DND-41 (cell line): Measurements from ENCODE around the gene RRP8.

Experiments
- ATAC-seq: fragments of 200-7000 bp; cut with Tn5 transposase; 3 replicates; pipeline ENCODE4 v1.9.1; 2021; ENCODE audit warnings: low read depth; ENCODE audit not compliant: insufficient read depth
- DNase-seq: peaks from one replicate; pipeline ENCODE4 v3.0.0-alpha.2; 2020
- H2AFZ ChIP-seq: 2 replicates; pipeline ENCODE4 v1.6.0; 2012; ENCODE audit warnings: low read depth, low read length
- H3K27ac ChIP-seq: 2 replicates; pipeline ENCODE4 v1.5.1; 2012; ENCODE audit warnings: low read length, inconsistent platforms
- H3K27me3 ChIP-seq: fragments of 200-600 bp; sonication (generic); 2 replicates; pipeline ENCODE4 v1.6.0; 2012; ENCODE audit warnings: low read length, mild to moderate bottlenecking, inconsistent platforms; ENCODE audit not compliant: insufficient read depth, poor library complexity
- H3K36me3 ChIP-seq: 2 replicates; pipeline ENCODE4 v1.5.1; 2012; ENCODE audit warnings: low read length, inconsistent platforms; ENCODE audit not compliant: insufficient read depth
- H3K4me1 ChIP-seq: 2 replicates; pipeline ENCODE4 v1.5.1; 2012; ENCODE audit warnings: mild to moderate bottlenecking, low read length; ENCODE audit not compliant: insufficient read depth
- H3K4me2 ChIP-seq: 2 replicates; pipeline ENCODE4 v1.6.0; 2012; ENCODE audit warnings: mild to moderate bottlenecking, moderate library complexity, low read length, inconsistent platforms; ENCODE audit not compliant: insufficient read depth
- H3K4me3 ChIP-seq, 2 experiments: fragments of 200-600 bp in 1 of 2; shearing (Covaris generic) in 1 of 2; 2 replicates each; pipeline ENCODE4 v1.5.1; 2012 to 2016; ENCODE audit warnings: inconsistent platforms in 2 of 2, low read length in 2 of 2, mild to moderate bottlenecking in 2 of 2, low read depth in 1 of 2, moderate library complexity in 1 of 2
- H3K79me2 ChIP-seq: 2 replicates; pipeline ENCODE4 v1.6.0; 2012; ENCODE audit warnings: low read length, inconsistent platforms; ENCODE audit not compliant: insufficient read depth
- H3K9ac ChIP-seq: 2 replicates; pipeline ENCODE4 v1.6.0; 2012; ENCODE audit warnings: low read depth, mild to moderate bottlenecking, inconsistent platforms, low read length, moderate library complexity
- H3K9me3 ChIP-seq: 2 replicates; pipeline ENCODE4 v1.5.1; 2012; ENCODE audit warnings: low read length, moderate library complexity, mild to moderate bottlenecking, inconsistent platforms; ENCODE audit not compliant: insufficient read depth, severe bottlenecking
- H4K20me1 ChIP-seq: 2 replicates; pipeline ENCODE4 v1.6.0; 2012; ENCODE audit warnings: low read length; ENCODE audit not compliant: insufficient read depth
- CTCF ChIP-seq: IDR thresholded peaks from 2 replicates; pipeline ENCODE4 v1.5.1; 2012; ENCODE audit warnings: borderline replicate concordance, low read length, moderate library complexity, mild to moderate bottlenecking; ENCODE audit not compliant: poor library complexity, severe bottlenecking; ENCODE audit errors: extremely low read depth
- EZH2 ChIP-seq: IDR thresholded peaks from 3 replicates; pipeline ENCODE4 v1.6.1; 2012; ENCODE audit warnings: borderline replicate concordance, low read depth, mild to moderate bottlenecking, moderate library complexity, low read length, inconsistent platforms; ENCODE audit not compliant: severe bottlenecking

Gene RRP8

GRCh38 chr11:6565988-6566703 is 37.3 kb downstream of the RRP8 start:
- Histone ChIP-seq H3K9ac (no peak overlapping the region), H2AFZ (no peak overlapping the region), H3K27me3 (no peaks in the 10 kb centered on the region), H3K27ac (no peak overlapping the region), H3K4me2 (no peak overlapping the region), H3K79me2 (no peaks in the 10 kb centered on the region), H4K20me1 (no peaks in the 10 kb centered on the region), H3K36me3 (no peaks in the 10 kb centered on the region; the same call in 1 of the 2 replicates), H3K4me3 (no peak overlapping the region), H3K4me1 (no peaks in the 10 kb centered on the region), H3K9me3 (no peaks in the 10 kb centered on the region)
- ATAC-seq (no peak), DNase-seq (no peak)
- TF ChIP-seq CTCF (no peak), EZH2 (no peak)

- no peak overlapping the region for H3K4me3 ChIP-seq
- no peak overlapping the region for H3K9ac ChIP-seq
- no peak for TF ChIP-seq EZH2
- TF ChIP-seq CTCF = no peak
- no peak overlapping the region for H3K4me2 ChIP-seq
- H4K20me1 ChIP-seq = no peaks in the 10 kb centered on the region
- H3K4me1 ChIP-seq = no peaks in the 10 kb centered on the region
- H3K9me3 ChIP-seq = no peaks in the 10 kb centered on the region
- no peaks in the 10 kb centered on the region for H3K79me2 ChIP-seq
- no peaks in the 10 kb centered on the region for H3K36me3 ChIP-seq
- H2AFZ ChIP-seq = no peak overlapping the region
- no peaks in the 10 kb centered on the region for H3K27me3 ChIP-seq
- DNase-seq = no peak
- no peak for ATAC-seq
- H3K27ac ChIP-seq = no peak overlapping the region
Measured at GRCh38 chr11:6565325-6565724, 38.1 kb downstream of the RRP8 start.

- no peak for ATAC-seq
- H3K4me1 ChIP-seq = no peaks in the 10 kb centered on the region
- DNase-seq = no peak
- no peaks in the 10 kb centered on the region for H4K20me1 ChIP-seq
- H3K9me3 ChIP-seq = no peaks in the 10 kb centered on the region
- no peak for TF ChIP-seq EZH2
- no peak for TF ChIP-seq CTCF
- no peaks in the 10 kb centered on the region for H3K36me3 ChIP-seq
- H3K4me3 ChIP-seq = no peak overlapping the region
- H3K79me2 ChIP-seq = no peaks in the 10 kb centered on the region
- H3K9ac ChIP-seq = no peak overlapping the region
- no peak overlapping the region for H2AFZ ChIP-seq
- H3K27me3 ChIP-seq = no peaks in the 10 kb centered on the region
- H3K4me2 ChIP-seq = no peak overlapping the region
- H3K27ac ChIP-seq = no peak overlapping the region
Measured at GRCh38 chr11:6563667-6564066, 39.7 kb downstream of the RRP8 start.
